ENCODE results near the gene CLIC1.

Gene CLIC1

DNA sequence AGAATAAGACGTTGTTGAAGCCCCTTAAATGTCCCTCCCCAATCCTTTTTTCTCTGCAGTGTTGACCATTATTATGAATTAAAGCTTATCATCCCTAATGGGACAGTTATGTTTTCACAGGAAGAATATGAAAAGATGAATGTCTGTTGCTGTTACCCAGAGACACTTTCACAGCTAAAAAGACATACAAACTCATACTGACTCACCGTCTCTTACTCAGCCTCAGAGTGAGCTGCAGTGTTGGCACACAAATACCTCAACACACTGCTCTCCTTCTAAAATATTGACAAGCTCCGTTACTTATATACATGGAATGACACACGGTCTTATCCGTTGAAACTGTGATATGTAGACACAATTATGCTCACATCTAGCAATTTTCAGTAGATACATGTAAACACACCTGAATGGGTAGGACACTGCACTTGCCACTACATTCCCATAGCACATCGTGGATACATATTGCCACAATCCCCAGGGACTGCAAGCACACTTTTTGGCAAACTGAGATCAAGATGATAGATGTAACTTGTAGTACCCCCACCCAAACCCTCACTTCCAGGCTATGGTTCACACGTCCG is 16.5 kb upstream of the CLIC1 start:
- TF ChIP-seq, protein P1, sequence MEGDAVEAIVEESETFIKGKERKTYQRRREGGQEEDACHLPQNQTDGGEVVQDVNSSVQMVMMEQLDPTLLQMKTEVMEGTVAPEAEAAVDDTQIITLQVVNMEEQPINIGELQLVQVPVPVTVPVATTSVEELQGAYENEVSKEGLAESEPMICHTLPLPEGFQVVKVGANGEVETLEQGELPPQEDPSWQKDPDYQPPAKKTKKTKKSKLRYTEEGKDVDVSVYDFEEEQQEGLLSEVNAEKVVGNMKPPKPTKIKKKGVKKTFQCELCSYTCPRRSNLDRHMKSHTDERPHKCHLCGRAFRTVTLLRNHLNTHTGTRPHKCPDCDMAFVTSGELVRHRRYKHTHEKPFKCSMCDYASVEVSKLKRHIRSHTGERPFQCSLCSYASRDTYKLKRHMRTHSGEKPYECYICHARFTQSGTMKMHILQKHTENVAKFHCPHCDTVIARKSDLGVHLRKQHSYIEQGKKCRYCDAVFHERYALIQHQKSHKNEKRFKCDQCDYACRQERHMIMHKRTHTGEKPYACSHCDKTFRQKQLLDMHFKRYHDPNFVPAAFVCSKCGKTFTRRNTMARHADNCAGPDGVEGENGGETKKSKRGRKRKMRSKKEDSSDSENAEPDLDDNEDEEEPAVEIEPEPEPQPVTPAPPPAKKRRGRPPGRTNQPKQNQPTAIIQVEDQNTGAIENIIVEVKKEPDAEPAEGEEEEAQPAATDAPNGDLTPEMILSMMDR (IDR thresholded peaks at IDR 0.05): no peak

- TF ChIP-seq, protein P1 (IDR thresholded peaks at IDR 0.05): no peak
Observed at GRCh38 chr6:31750411-31751022, 14.2 kb upstream of the CLIC1 start.

DNA sequence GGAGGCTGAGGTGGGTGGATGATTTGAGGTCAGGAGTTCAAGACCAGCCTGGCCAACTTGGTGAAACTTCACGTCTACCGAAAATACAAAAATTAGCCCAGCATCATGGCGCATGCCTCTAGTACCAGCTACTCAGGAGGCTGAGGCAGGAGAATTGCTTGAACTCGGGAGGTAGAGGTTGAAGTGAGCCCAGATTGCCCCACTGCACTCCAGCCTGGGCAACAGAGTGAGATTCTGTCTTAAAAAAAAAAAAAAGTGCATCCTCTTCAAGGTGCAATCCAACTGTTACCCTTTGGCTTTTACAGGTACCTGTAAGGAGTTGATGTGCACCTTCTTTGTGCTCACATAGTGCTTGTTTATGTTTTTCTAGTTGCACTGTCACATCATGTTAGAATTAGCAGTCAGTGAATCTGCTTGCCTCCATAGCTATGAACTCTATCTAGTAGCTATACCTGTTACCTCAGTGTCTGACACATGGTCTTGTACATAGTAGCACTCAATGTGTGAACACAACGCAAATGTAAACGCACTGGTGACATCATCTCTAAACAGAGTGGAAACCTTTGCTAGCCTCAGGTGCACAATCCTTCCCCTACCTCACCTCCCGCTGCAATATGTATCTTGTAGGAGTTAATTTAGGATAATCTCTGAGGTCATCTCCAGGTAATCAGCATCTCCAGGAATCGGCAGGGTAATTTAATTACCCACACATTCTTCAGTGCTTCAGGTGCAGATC is 13.1 kb upstream of the CLIC1 start:
- TF ChIP-seq, protein P1 (IDR thresholded peaks at IDR 0.05): no peak

DNA sequence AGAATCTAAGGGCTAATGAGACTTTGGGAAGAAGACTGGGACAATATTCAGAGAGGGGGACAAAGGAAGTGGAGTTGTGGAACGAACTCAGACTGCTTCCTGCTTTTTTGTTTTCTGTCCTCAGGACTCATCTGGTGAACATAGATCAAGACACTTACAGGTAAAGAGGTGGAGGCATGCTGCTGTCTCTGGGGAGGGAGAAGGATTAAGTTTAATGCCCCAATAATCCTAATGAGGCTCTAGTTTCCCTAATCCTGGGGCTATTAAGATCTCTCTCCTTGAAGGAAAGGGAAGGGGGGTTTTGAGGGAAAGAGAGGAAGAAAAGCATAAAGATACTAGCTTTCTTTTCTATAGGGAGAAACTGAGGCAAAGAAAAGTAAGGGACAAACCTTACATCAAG is 8.1 kb upstream of the CLIC1 start:
- TF ChIP-seq, protein P1 (IDR thresholded peaks at IDR 0.05): no peak

DNA sequence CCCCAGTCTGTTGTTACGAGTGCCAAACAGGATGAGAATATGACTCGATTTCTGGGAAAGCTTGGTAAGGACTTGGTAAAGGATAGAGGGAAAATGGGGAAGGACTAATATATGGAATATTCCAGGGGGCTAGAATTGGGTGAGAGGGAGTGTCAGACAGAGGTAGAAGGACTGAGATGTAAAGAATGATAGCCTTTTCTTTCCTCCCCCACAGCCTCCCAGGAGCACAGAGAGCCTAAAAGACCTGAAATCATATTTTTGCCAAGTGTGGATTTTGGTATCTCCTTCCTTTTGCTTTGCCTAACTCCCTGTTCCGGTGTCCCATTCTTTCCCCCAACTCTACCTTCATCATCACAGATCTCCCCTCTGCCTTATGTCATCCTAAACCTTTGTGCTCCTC is 6.6 kb upstream of the CLIC1 start:
- TF ChIP-seq, protein P1 (IDR thresholded peaks at IDR 0.05): no peak

DNA sequence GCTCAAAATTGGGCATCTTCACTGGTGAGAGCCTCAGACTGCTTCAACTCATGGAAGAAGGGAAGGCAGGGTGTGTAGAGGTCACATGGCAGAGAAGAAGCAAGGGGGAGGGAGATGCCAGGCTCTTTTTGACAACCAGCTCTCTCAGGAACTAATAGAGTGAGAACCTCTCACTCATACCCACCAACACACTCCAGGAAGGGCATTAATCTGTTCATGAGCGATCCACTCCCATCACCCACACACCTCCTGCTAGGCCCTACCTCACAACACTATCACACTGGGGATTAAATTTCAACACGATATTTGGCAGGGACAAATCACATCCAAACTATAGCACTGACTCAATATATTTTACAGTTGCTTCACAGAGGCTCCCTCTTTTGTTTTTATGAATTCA is 5.5 kb upstream of the CLIC1 start:
- TF ChIP-seq, protein P1 (IDR thresholded peaks at IDR 0.05): no peak

GRCh38 chr6:31740397-31741223 is 4.3 kb upstream of the CLIC1 start:
- TF ChIP-seq, protein P1 (IDR thresholded peaks at IDR 0.05): no peak

All from LNCAP (cell line).